CD4-positive, alpha-beta T cell (primary cell): Measurements from ENCODE around the gene MORN4. TPM values are rescaled to one million over a fixed set of nuclear protein-coding genes. Genes with fewer than 3 reads are reported as not detected.

Experiments used
- ATAC-seq: fragments of 200-7000 bp; cut with Tn5 transposase; one replicate; pipeline ENCODE4 v1.10.0; 2022; ENCODE audit warnings: mild to moderate bottlenecking; ENCODE audit not compliant: poor library complexity
- CTCF ChIA-PET: fragments of 350-600 bp; sonication (Branson Sonifier 250); formaldehyde crosslinking; loops from one replicate; lab custom pipeline; 2021; ENCODE audit warnings: antibody characterized with exemption, inconsistent platforms; lab: Charles Lee
- POLR2A ChIA-PET: fragments of 350-600 bp; sonication (Branson Sonifier 250); formaldehyde crosslinking; loops from one replicate; lab custom pipeline; 2021; ENCODE audit warnings: antibody characterized with exemption, inconsistent platforms; lab: Charles Lee
- DNase-seq, 14 experiments: peaks; one replicate each; pipeline ENCODE4 v3.0.0-alpha.2; 2013 to 2020; ENCODE audit warnings: mixed read lengths in 2 of 14
- H3K27ac ChIP-seq, 2 donors: one replicate each; pipeline versions ENCODE4 v1.5.1 to v1.7.0; 2013; ENCODE audit warnings: low read length in 2 of 2, low read depth in 1 of 2, mild to moderate bottlenecking in 1 of 2
- H3K27me3 ChIP-seq, 2 experiments: 1 replicate in 1 of 2; 2 replicates in 1 of 2; pipeline versions ENCODE4 v1.6.1 to v1.7.0; 2013; ENCODE audit warnings: low read length in 2 of 2, control low read depth in 1 of 2, mild to moderate bottlenecking in 1 of 2, moderate library complexity in 1 of 2; ENCODE audit not compliant: insufficient read depth in 2 of 2, control insufficient read depth in 1 of 2
- H3K36me3 ChIP-seq: one replicate; pipeline ENCODE4 v1.6.1; 2013; ENCODE audit warnings: low read length, control low read depth; ENCODE audit not compliant: insufficient read depth
- H3K4me1 ChIP-seq: one replicate; pipeline ENCODE4 v1.6.1; 2013; ENCODE audit warnings: low read length, control low read depth; ENCODE audit not compliant: insufficient read depth
- H3K4me3 ChIP-seq: one replicate; pipeline ENCODE4 v1.5.1; 2013; ENCODE audit warnings: mild to moderate bottlenecking, low read length, moderate library complexity
- H3K9me3 ChIP-seq, 2 experiments: 1 replicate in 1 of 2; 2 replicates in 1 of 2; pipeline versions ENCODE4 v1.6.1 to v1.7.0; 2013; ENCODE audit warnings: low read length in 2 of 2, mild to moderate bottlenecking in 2 of 2, control low read depth in 1 of 2, moderate library complexity in 1 of 2; ENCODE audit not compliant: control insufficient read depth in 1 of 2, insufficient read depth in 1 of 2
- H3K27ac Mint-ChIP-seq: one replicate; pipeline ENCODE4 v1.8.0; 2020; ENCODE audit warnings: mixed read lengths
- H3K27me3 Mint-ChIP-seq: one replicate; pipeline ENCODE4 v1.8.0; 2021; ENCODE audit warnings: mixed read lengths
- H3K36me3 Mint-ChIP-seq: one replicate; pipeline ENCODE4 v1.8.0; 2021; ENCODE audit warnings: low read depth, mixed read lengths
- H3K4me1 Mint-ChIP-seq: one replicate; pipeline ENCODE4 v1.8.0; 2021; ENCODE audit warnings: low read depth, mixed read lengths
- H3K4me3 Mint-ChIP-seq: one replicate; pipeline ENCODE4 v1.8.0; 2020; ENCODE audit warnings: mild to moderate bottlenecking, mixed read lengths
- H3K9me3 Mint-ChIP-seq: one replicate; pipeline ENCODE4 v1.8.0; 2020; ENCODE audit warnings: mixed read lengths
- intact Hi-C, 2 experiments: fragments of 100-400 bp; cut with DNase I in 1 of 2; cut with micrococcal nuclease in 1 of 2; formaldehyde crosslinking; loops; one replicate each; pipeline versions ENCODE4 v1.15.1 to v1.9.0; 2023 to 2025; cut with DNase I, micrococcal nuclease
- total RNA-seq, 174 experiments: library from RNA in 2 of 174; stranded (reverse) in 2 of 174; gene quantifications; one replicate each; pipeline ENCODE4 v1.2.3 and lab custom pipeline; 2021 to 2026
- TF ChIP-seq, protein P1 (sequence below): fragments of 200-600 bp; IDR thresholded peaks from one replicate; pipeline ENCODE4 v1.8.0; 2022; ENCODE audit warnings: antibody characterized with exemption, mild to moderate bottlenecking

Gene MORN4
- total RNA-seq, 2 experiments from 2014 or later, result 0.36 to 0.39 TPM

DNA sequence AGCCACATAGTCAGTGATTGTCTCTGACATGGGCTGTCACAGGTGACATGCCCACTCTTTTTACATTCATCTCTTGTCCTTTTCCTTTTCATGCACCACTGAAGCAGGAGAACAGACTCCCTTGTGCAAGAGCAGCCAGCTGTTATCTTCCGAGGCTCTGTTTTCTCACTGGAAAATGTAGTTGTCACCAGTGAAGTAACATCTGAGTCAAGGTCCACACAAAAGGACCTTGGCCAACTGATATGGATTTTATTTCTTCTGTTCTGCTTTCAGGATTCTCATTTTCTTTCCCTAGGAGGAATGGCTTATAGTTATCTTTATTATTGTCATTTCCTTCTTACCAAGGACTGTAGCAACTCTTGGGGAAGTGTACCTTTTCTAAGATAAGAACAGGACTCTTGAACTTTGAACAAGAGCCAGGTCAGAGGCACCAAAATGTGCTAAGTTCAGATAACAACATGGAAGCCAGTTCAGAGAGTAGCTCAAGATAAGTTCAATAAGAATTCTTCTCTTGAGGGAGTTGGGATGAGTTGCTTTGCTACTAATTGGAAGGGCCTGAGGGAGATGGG, 31.1 kb upstream of the MORN4 start:
- no peaks in the 10 kb centered on the region for H3K9me3 ChIP-seq
- H3K4me1 ChIP-seq, result no peaks in the 10 kb centered on the region
- H3K27me3 ChIP-seq, result no peaks in the 10 kb centered on the region
- intact Hi-C loops, result no loop called here
- H3K4me3 ChIP-seq, result no peak overlapping the region
- TF ChIP-seq, protein P1, sequence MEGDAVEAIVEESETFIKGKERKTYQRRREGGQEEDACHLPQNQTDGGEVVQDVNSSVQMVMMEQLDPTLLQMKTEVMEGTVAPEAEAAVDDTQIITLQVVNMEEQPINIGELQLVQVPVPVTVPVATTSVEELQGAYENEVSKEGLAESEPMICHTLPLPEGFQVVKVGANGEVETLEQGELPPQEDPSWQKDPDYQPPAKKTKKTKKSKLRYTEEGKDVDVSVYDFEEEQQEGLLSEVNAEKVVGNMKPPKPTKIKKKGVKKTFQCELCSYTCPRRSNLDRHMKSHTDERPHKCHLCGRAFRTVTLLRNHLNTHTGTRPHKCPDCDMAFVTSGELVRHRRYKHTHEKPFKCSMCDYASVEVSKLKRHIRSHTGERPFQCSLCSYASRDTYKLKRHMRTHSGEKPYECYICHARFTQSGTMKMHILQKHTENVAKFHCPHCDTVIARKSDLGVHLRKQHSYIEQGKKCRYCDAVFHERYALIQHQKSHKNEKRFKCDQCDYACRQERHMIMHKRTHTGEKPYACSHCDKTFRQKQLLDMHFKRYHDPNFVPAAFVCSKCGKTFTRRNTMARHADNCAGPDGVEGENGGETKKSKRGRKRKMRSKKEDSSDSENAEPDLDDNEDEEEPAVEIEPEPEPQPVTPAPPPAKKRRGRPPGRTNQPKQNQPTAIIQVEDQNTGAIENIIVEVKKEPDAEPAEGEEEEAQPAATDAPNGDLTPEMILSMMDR, result no peak
- Mint-ChIP-seq H3K36me3 (peaks cover 66% of the 10 kb centered on the region), H3K4me1 (no peaks in the 10 kb centered on the region), H3K27ac (no peak overlapping the region), H3K27me3 (no peaks in the 10 kb centered on the region), H3K9me3 (no peaks in the 10 kb centered on the region), H3K4me3 (no peak overlapping the region)
- peaks cover 39% of the 10 kb centered on the region for H3K36me3 ChIP-seq
- DNase-seq (no peak), ATAC-seq (no peak)
- CTCF ChIA-PET, result no interaction called here
- POLR2A ChIA-PET, result no interaction called here
- H3K27ac ChIP-seq, result no peak overlapping the region

DNA sequence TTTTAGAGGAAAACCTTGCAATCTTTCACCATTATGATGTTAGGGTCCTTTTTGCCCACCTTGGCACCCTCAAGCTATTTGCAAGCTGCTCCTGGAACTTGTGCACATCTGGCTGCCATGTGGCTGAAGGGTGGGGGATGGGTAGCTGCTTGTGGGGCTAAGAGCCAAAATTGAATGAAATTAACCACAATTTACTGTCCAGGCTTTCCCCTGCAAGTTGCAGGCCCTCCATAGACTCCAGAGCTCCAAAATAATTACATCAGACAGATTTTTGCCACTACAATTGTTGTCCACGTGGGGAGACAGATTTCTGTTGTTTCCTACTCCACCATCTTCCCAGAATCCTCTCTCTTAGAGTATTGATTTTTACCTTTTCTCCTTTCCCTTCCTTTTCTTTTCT, 26.3 kb upstream of the MORN4 start:
- intact Hi-C loops, result no loop called here
- H3K9me3 ChIP-seq, result no peaks in the 10 kb centered on the region
- no peaks in the 10 kb centered on the region for H3K27me3 Mint-ChIP-seq
- ChIA-PET CTCF (no interaction called here), POLR2A (no interaction called here)
- TF ChIP-seq, protein P1, result no peak
- no peaks in the 10 kb centered on the region for H3K4me1 ChIP-seq
- no peaks in the 10 kb centered on the region for H3K4me1 Mint-ChIP-seq
- H3K36me3 Mint-ChIP-seq, result peaks cover 70% of the 10 kb centered on the region
- H3K4me3 Mint-ChIP-seq, result no peak overlapping the region
- no peak overlapping the region for H3K27ac Mint-ChIP-seq
- DNase-seq (no peak), ATAC-seq (no peak)
- peaks cover 30% of the 10 kb centered on the region for H3K36me3 ChIP-seq
- no peak overlapping the region for H3K4me3 ChIP-seq
- H3K9me3 Mint-ChIP-seq, result no peaks in the 10 kb centered on the region
- no peaks in the 10 kb centered on the region for H3K27me3 ChIP-seq
- no peak overlapping the region for H3K27ac ChIP-seq

DNA sequence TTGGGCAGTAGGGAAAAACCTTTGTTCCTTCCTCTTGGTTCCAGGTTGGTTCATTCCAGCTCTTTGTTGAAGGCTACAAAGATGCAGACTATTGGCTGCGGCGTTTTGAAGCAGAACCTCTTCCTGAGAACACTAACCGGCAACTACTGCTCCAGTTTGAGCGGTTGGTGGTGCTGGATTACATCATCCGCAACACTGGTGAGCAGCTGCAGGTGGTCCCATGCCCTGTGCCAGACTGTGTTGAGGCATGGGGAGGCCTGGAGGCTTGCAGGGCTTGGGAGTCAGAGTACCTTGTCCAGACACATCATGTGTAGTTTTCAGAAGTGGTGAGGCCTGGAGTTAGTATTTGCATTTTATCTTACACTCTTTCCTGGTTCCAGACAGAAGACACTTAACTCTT, 23.5 kb upstream of the MORN4 start:
- no peaks in the 10 kb centered on the region for H3K9me3 Mint-ChIP-seq
- H3K4me1 Mint-ChIP-seq, result no peaks in the 10 kb centered on the region
- H3K4me3 Mint-ChIP-seq, result no peak overlapping the region
- DNase-seq (no peak), ATAC-seq (no peak)
- H3K4me1 ChIP-seq, result no peaks in the 10 kb centered on the region
- H3K4me3 ChIP-seq, result no peak overlapping the region
- intact Hi-C loops, result no loop called here
- no peaks in the 10 kb centered on the region for H3K27me3 Mint-ChIP-seq
- H3K36me3 Mint-ChIP-seq, result peaks cover 70% of the 10 kb centered on the region
- TF ChIP-seq, protein P1, result no peak
- no peak overlapping the region for H3K27ac Mint-ChIP-seq
- no peaks in the 10 kb centered on the region for H3K9me3 ChIP-seq
- ChIA-PET POLR2A (no interaction called here), CTCF (no interaction called here)
- H3K27me3 ChIP-seq, result no peaks in the 10 kb centered on the region
- peaks cover 25% of the 10 kb centered on the region for H3K36me3 ChIP-seq
- no peak overlapping the region for H3K27ac ChIP-seq
